GM12873 (cell line): ENCODE measurements around the gene RBFOX1.

ENCODE experiments used
- TF ChIP-seq, protein P1 (sequence below): IDR thresholded peaks from 2 replicates; pipeline ENCODE4 v1.5.1; 2012; ENCODE audit warnings: low read depth, mild to moderate bottlenecking, moderate library complexity, low read length, control low read depth; ENCODE audit not compliant: insufficient read depth; ENCODE audit errors: missing control alignments

The RBFOX1 gene

DNA sequence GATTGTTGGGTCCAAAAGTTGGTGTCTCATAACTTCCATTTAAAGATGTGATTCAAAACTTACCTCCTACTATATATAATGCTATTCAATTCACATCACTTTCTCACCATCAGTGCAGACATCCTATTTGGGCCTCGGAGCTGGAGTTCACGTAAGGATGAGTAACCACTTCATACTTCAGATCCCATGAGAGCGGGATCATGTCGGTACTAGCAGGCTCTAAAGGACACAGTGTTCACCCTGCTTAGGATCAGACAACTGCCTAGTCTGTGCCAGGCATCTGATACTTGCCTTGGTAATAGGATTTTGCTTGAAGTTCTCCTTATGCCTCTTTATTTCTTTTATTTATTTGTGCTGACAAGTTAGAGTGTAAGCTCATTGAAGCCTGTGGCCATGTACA is 39.5 kb downstream of the RBFOX1 start:
- TF ChIP-seq, protein P1, sequence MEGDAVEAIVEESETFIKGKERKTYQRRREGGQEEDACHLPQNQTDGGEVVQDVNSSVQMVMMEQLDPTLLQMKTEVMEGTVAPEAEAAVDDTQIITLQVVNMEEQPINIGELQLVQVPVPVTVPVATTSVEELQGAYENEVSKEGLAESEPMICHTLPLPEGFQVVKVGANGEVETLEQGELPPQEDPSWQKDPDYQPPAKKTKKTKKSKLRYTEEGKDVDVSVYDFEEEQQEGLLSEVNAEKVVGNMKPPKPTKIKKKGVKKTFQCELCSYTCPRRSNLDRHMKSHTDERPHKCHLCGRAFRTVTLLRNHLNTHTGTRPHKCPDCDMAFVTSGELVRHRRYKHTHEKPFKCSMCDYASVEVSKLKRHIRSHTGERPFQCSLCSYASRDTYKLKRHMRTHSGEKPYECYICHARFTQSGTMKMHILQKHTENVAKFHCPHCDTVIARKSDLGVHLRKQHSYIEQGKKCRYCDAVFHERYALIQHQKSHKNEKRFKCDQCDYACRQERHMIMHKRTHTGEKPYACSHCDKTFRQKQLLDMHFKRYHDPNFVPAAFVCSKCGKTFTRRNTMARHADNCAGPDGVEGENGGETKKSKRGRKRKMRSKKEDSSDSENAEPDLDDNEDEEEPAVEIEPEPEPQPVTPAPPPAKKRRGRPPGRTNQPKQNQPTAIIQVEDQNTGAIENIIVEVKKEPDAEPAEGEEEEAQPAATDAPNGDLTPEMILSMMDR = no peak

DNA sequence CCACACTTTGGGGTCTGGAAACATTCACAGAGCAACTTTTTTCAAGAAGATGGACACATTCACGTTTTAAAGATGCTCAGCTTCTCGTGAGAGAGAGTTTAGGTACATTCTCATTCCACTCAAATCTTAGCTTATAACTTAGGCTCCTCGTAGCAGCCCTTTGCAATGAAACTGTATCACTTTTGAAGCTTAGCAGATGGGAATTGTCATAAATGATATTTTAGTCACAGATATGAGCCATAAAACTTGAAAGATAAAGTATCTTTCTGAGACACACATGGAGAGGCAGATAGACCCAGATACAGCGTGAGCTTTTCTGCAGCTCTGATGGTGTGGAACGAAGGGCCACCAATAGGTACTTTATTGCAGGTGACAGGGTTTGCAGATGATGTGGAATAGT is 41.1 kb downstream of the RBFOX1 start:
- TF ChIP-seq, protein P1 = no peak

DNA sequence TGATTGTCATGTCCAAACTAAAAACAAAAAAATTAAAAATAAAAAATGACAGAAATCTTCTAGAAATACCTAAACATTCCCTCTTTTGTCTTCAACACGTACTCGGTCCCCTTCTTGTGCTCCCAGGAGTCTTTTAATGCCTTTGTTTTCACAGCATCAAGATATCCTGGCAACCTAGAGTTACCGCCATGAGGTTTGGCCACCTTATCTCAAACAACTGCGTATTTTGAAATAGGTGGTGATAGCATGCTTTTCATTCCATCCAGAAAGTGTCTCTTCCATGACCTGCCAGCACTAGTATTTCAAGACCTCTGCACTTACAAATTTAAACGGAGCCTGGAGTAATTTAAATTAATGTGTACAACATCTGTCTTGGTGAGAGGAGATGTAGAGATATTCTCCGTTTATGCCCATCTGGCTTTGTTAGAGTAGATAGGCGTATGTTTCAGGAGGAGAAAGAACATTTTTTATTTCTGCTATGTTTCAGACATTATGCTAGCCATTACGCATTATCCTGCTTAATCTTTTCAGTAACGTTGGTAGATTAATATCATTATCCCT is 42.0 kb downstream of the RBFOX1 start:
- TF ChIP-seq, protein P1 = no peak

DNA sequence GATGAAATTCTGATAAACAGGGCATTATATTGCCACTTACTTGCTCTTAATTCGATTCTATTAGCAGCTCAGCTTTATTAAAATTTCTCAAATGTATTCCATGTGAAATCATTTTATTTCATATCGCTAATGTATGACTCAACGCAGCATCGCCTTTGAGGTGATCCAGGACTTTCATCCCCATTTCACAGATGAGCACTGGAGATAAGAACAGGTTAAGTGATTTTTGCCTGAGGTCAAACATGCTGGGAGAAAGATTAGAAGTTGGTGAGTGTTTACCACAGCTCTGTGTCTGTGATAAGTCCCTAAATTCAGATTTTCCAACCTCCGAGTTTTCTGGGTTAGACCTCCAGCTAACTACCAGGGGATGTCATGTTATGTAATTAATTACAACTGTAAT is 43.6 kb downstream of the RBFOX1 start:
- TF ChIP-seq, protein P1 = no peak

DNA sequence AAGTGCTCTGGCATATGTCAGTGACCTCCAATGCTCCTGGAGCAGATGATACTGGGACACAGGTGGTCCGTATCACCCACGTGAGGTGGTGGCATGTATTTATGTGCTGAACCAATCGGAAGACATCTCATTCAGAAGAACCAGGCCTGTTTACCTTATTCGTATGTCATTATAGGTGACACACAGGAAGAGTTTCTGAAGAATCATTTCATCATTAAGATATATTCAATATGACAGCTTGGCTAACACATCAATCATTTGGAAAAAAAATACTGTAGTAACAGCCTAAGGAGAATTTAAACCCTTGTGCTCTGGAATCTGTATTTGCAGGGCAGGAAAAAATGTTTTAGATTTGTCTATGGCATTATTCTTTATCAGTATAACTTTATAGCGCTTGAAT is 44.6 kb downstream of the RBFOX1 start:
- TF ChIP-seq, protein P1 = no peak

DNA sequence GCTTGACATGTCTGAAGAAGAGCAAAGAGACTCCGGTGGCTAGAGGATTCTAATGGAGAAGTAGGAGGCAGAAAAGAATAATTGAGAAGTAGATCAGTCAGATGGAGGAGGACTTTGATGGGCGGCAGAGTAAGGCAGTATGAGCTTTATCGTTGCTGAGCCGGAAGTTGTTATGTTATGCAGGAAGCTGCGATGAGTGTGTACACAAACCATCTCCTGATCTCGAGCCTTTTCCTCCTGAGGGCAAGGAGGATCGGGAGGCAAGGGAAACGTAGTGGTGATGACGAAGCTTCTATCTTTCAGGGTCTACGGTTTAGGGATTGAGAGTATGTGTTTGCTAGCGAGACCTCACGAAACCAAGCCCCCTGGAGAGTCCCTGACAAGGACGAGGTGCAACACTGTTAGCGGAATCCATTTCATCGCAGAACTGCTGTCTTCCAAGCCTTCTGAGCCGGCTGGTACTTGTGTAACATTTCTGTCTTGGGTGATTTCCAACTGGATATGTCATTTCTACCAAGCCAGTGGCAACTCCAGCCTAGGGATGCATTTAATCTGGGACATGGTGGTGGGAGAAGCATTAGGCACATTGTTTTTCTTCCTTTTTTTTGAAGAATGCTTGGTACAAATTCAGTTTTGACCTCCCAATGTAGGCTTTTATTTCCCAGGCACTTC is 45.5 kb downstream of the RBFOX1 start:
- TF ChIP-seq, protein P1 = no peak

DNA sequence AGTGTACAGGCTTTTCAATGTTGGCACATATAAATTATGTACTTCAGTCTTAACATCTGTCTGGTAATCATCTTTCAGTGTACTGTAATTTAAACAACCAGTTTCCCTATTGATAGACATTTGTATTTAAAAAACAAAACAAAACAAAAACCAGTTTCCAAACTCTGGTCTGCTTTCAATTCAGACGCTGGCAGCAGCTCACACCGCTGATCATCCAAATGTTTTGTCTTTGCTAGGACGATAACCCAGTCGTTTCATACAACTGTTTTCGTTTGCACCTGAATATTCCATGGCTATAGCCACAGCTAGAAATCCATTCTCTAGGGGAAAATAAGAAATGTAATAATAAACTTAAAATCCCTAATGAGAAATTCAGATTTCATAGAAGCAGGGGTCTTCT is 47.8 kb downstream of the RBFOX1 start:
- TF ChIP-seq, protein P1 = no peak
